A673 (cell line): ENCODE data around the gene LYRM2. TPM values are rescaled to one million over a fixed set of nuclear protein-coding genes. Genes with fewer than 3 reads are reported as not detected.

Experiments used
- BruUV-seq: library from RNA; stranded (reverse); fragments of 400-500 nt; replicated peaks from 2 replicates; lab custom pipeline; 2021; lab: Mats Ljungman, UMichigan
- CTCF ChIA-PET: fragments of 300-600 bp; sonication (Branson Sonifier 250); formaldehyde crosslinking; loops from one replicate; lab custom pipeline; 2022; ENCODE audit warnings: antibody characterized with exemption; lab: Charles Lee
- POLR2A ChIA-PET: fragments of 300-600 bp; sonication (Branson Sonifier 250); formaldehyde crosslinking; loops from one replicate; lab custom pipeline; 2022; ENCODE audit warnings: antibody characterized with exemption; ENCODE audit not compliant: low non-redundant PET; lab: Charles Lee
- DNase-seq: peaks from one replicate; pipeline ENCODE4 v3.0.0-alpha.2; 2015; ENCODE audit warnings: low spot score
- H3K27ac ChIP-seq: fragments of 200-600 bp; sonication (generic); 2 replicates; pipeline ENCODE4 v1.5.1; 2016; ENCODE audit warnings: mixed run types, low read depth, mild to moderate bottlenecking, mixed read lengths, antibody characterized with exemption, low read length; ENCODE audit not compliant: poor library complexity, severe bottlenecking
- H3K27me3 ChIP-seq: fragments of 200-600 bp; sonication (generic); replicated peaks from 2 replicates; pipeline ENCODE4 v1.6.1; 2017; ENCODE audit warnings: mixed run types, low read depth, mild to moderate bottlenecking, mixed read lengths, antibody characterized with exemption, low read length; ENCODE audit not compliant: insufficient read depth, poor library complexity
- H3K36me3 ChIP-seq: fragments of 200-600 bp; sonication (generic); 2 replicates; pipeline ENCODE4 v1.6.1; 2016; ENCODE audit warnings: mixed run types, mild to moderate bottlenecking, mixed read lengths, antibody characterized with exemption, low read length; ENCODE audit not compliant: insufficient read depth, poor library complexity, severe bottlenecking
- H3K4me1 ChIP-seq: fragments of 200-600 bp; sonication (generic); 2 replicates; pipeline ENCODE4 v1.6.1; 2017; ENCODE audit warnings: mixed run types, mild to moderate bottlenecking, mixed read lengths, antibody characterized with exemption, low read length; ENCODE audit not compliant: insufficient read depth, poor library complexity, severe bottlenecking
- H3K4me3 ChIP-seq: fragments of 200-600 bp; sonication (generic); 2 replicates; pipeline ENCODE4 v1.5.1; 2016; ENCODE audit warnings: low read depth, mixed run types, mild to moderate bottlenecking, mixed read lengths, low read length; ENCODE audit not compliant: poor library complexity, severe bottlenecking
- H3K9me3 ChIP-seq: fragments of 200-600 bp; sonication (generic); 2 replicates; pipeline ENCODE4 v1.6.1; 2016; ENCODE audit warnings: mixed run types, low read depth, mild to moderate bottlenecking, mixed read lengths, antibody characterized with exemption, low read length; ENCODE audit not compliant: poor library complexity, severe bottlenecking
- CTCF ChIP-seq: fragments of 300-800, 200-600 bp; sonication (generic); conservative IDR thresholded peaks from 2 replicates; pipeline ENCODE4 v1.5.1; 2017; ENCODE audit warnings: low read depth, mild to moderate bottlenecking, antibody characterized with exemption, low read length, moderate library complexity, mixed read lengths
- EZH2 ChIP-seq: fragments of 200-600 bp; sonication (generic); IDR thresholded peaks from 2 replicates; pipeline ENCODE4 v1.6.1; 2017; ENCODE audit warnings: borderline replicate concordance, low read depth, mild to moderate bottlenecking, mixed read lengths, antibody characterized with exemption, low read length; ENCODE audit not compliant: poor library complexity, severe bottlenecking
- intact Hi-C: fragments of 100-400 bp; cut with micrococcal nuclease; formaldehyde crosslinking; loops from one replicate; pipeline ENCODE4 v1.10.0; 2022; ENCODE audit not compliant: unreplicated experiment
- total RNA-seq: library from RNA; stranded (reverse); gene quantifications from 2 replicates; pipeline ENCODE4 v1.2.3, GENCODE V29; 2021

Gene LYRM2
- total RNA-seq, 1 experiment from 2014 or later, result 68.2 TPM

GRCh38 chr6:89650579-89650978, 12.0 kb upstream of the LYRM2 start:
- peaks cover 86% of the 10 kb centered on the region for H3K36me3 ChIP-seq
- no peak for DNase-seq

DNA sequence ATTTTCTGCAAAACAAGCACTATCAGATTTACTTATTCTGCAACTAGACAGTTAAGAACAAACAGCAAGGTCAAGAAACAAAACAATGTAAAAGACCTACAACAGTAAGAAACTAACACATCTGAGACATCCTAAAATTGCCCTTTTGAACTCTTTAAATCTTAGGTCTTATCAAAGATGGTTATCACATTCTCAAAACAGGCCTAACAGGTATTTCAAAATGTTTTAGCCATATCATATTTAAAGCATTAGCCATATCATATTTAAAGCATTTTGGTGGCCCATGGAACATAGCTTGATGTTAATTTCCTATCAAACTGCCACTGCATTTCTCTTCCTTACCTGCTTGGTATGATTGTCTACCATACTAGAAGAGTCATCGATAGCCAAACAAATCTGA, 11.1 kb upstream of the LYRM2 start:
- Histone ChIP-seq H3K4me1 (no peaks in the 10 kb centered on the region), H3K36me3 (peaks cover 86% of the 10 kb centered on the region), H3K27ac (no peak overlapping the region), H3K4me3 (no peak overlapping the region), H3K27me3 (no peaks in the 10 kb centered on the region), H3K9me3 (no peaks in the 10 kb centered on the region)
- POLR2A ChIA-PET, result no interaction called here
- CTCF ChIA-PET, result no interaction called here
- TF ChIP-seq EZH2 (no peak), CTCF (no peak)
- DNase-seq, result no peak
- no TSS peak for BruUV-seq
- intact Hi-C loops, result no loop called here

More at GRCh38 chr6:89650579-89650978, 12.0 kb upstream of the LYRM2 start:
- CTCF ChIA-PET, result no interaction called here
- H3K4me3 ChIP-seq, result no peak overlapping the region
- H3K9me3 ChIP-seq, result no peaks in the 10 kb centered on the region
- intact Hi-C loops, result no loop called here
- H3K27me3 ChIP-seq, result no peaks in the 10 kb centered on the region
- no TSS peak for BruUV-seq
- no peaks in the 10 kb centered on the region for H3K4me1 ChIP-seq
- no peak overlapping the region for H3K27ac ChIP-seq
- no peak for TF ChIP-seq EZH2
- TF ChIP-seq CTCF, result no peak
- POLR2A ChIA-PET, result interaction anchor here (0.5 kb wide), 1 partner anchor 729 kb away, joined by 5 read pairs; no protein-coding TSS in a partner anchor

DNA sequence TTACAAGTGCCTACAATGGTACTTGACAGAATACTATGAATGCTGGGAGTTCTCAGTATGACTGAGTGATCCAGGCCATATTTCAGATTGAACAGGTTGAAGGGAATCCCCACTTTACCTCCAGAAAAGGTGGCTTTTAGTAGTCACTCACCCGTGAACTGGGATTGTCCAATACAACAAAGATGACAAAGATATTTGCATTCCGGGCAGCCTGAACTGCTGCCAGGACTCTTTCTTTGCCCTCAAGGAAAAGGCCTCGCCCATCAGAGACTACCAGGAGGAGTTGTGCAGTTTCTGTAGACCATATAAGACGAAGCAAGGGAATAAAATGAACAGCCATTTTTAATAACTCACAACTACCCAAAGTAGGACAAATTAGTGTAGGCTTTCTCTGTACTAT, 6.3 kb upstream of the LYRM2 start:
- intact Hi-C loops, result no loop called here
- TF ChIP-seq EZH2, result no peak
- no peak for TF ChIP-seq CTCF
- no peak for DNase-seq
- Histone ChIP-seq H3K4me3 (no peak overlapping the region), H3K9me3 (no peaks in the 10 kb centered on the region), H3K27ac (no peak overlapping the region), H3K27me3 (no peaks in the 10 kb centered on the region), H3K4me1 (no peaks in the 10 kb centered on the region), H3K36me3 (peaks cover 60% of the 10 kb centered on the region)
- ChIA-PET CTCF (no interaction called here), POLR2A (no interaction called here)
- no TSS peak for BruUV-seq
